Psoas muscle (tissue), 8 donors: ENCODE results near the gene KIRREL2. TPM values are rescaled to one million over a fixed set of nuclear protein-coding genes. Genes with fewer than 3 reads are reported as not detected.
"Not testable (repeated sequence)": the region's sequence is repeated elsewhere in the genome, so short reads cannot be mapped to it uniquely, and the experiment has no call there.

Source experiments
- ATAC-seq, 4 donors: fragments of 200-7000 bp; cut with Tn5 transposase; one replicate each; pipeline ENCODE4 v1.9.1; 2020; ENCODE audit warnings: moderate library complexity in 3 of 4, mild to moderate bottlenecking in 2 of 4
- DNase-seq, 2 donors: peaks; one replicate each; pipeline ENCODE4 v3.0.0-alpha.2; 2020
- H3K27ac ChIP-seq: fragments of 200-600 bp; one replicate; pipeline ENCODE4 v1.8.0; 2022
- H3K27me3 ChIP-seq, 3 donors: fragments of 200-600 bp in 1 of 3; one replicate each; pipeline versions ENCODE4 v1.6.1 to v1.8.0; 2013 to 2022; ENCODE audit warnings: low read length in 2 of 3, mild to moderate bottlenecking in 2 of 3, moderate library complexity in 1 of 3; ENCODE audit not compliant: insufficient read depth in 3 of 3
- H3K36me3 ChIP-seq, 2 donors: fragments of 200-600 bp in 1 of 2; one replicate each; pipeline versions ENCODE4 v1.6.1 to v1.8.0; 2013 to 2022; ENCODE audit warnings: low read depth in 1 of 2, mild to moderate bottlenecking in 1 of 2, moderate library complexity in 1 of 2; ENCODE audit not compliant: insufficient read depth in 1 of 2
- H3K4me1 ChIP-seq: fragments of 200-600 bp; one replicate; pipeline ENCODE4 v1.8.0; 2022
- H3K4me3 ChIP-seq: fragments of 200-600 bp; one replicate; pipeline ENCODE4 v1.8.0; 2022; ENCODE audit warnings: mild to moderate bottlenecking
- H3K9me3 ChIP-seq: fragments of 200-600 bp; one replicate; pipeline ENCODE4 v1.8.0; 2022
- CTCF ChIP-seq: fragments of 200-600 bp; IDR thresholded peaks from one replicate; pipeline ENCODE4 v1.8.0; 2022; ENCODE audit warnings: antibody characterized with exemption
- WGBS, 3 donors: extraction: QIAGEN DNeasy Blood & Tissue Kit; methylation state at CpG; one replicate each; pipeline versions ENCODE4 v1.1.6 to v1.1.7; 2013; 5-methylcytosine and 5-hydroxymethylcytosine counted together
- intact Hi-C, 2 donors: fragments of 100-400 bp; cut with DNase I; formaldehyde crosslinking; loops; one replicate each; pipeline versions ENCODE4 v1.11.0 to v1.14.2; 2022
- polyA plus RNA-seq, 3 donors: library from polyadenylated mRNA; stranded (reverse); fragments of 200-250 nt; gene quantifications; one replicate each; pipeline ENCODE4 v1.2.3, GENCODE V29; 2013
- total RNA-seq, 4 donors: library from RNA; stranded (reverse); fragmentation: NEBNext Ultra II Directional in 2 of 4; extraction: Animal tissue kit (Norgen Biotek cat#: 25700) in 2 of 4; gene quantifications; one replicate each; pipeline versions ENCODE4 v1.2.1 to v1.2.4, GENCODE V29; 2021 to 2023
- donor health status: healthy with polysubstance abuse.
- donor health status: DM: no; HTN: no; CAD: no; lungs with moderate emphysema.
- donor health status: Bipolar disorder and iron deficiency.
- donor health status: healthy.
- donor health status: DM: yes; HTN: yes; CAD: no.
- donor health status: DM: no; HTN: no; CAD: no.
- donor health status: DM: no; HTN: no; CAD: no.
- donor health status: DM: yes; HTN: yes; CAD: no.

KIRREL2 gene
- total and polyA plus RNA-seq, 7 donors, result not detected

GRCh38 chr19:35833972-35834371, 22.7 kb upstream of the KIRREL2 start:
- intact Hi-C loops, result no loop called here
- no peak for TF ChIP-seq CTCF
- WGBS, 3 donors, result 43 to 45% (median 45%) methylated on average over 7 of the region's 7 CpGs
- no peak for DNase-seq
- peaks cover 8% of the 10 kb centered on the region for H3K9me3 ChIP-seq
- H3K36me3 ChIP-seq, result no peaks in the 10 kb centered on the region
- H3K4me1 ChIP-seq, result no peaks in the 10 kb centered on the region
- peaks cover 0 to 17% (median 5%) of the 10 kb centered on the region in 3 donors for H3K27me3 ChIP-seq
- no peak overlapping the region for H3K27ac ChIP-seq
- no peak overlapping the region for H3K4me3 ChIP-seq
- no peak for ATAC-seq

- intact Hi-C loops, H3K27me3 ChIP-seq, ATAC-seq, H3K27ac ChIP-seq, H3K4me3 ChIP-seq, H3K4me1 ChIP-seq, H3K36me3 ChIP-seq, DNase-seq: not testable (repeated sequence)
- peaks cover 14% of the 10 kb centered on the region for H3K9me3 ChIP-seq
- WGBS, 3 donors, result 42 to 49% (median 47%) methylated on average over 11 of the region's 11 CpGs
Measured at GRCh38 chr19:35836096-35836495, 20.6 kb upstream of the KIRREL2 start.

GRCh38 chr19:35841961-35842595, 14.6 kb upstream of the KIRREL2 start:
- Histone ChIP-seq H3K27ac (no peak overlapping the region), H3K4me3 (no peak overlapping the region), H3K9me3 (peaks cover 14% of the 10 kb centered on the region), H3K4me1 (no peaks in the 10 kb centered on the region), H3K27me3 (peaks cover 0 to 57% (median 18%) of the 10 kb centered on the region in 3 donors), H3K36me3 (no peaks in the 10 kb centered on the region)
- ATAC-seq (no peak), DNase-seq (no peak)
- WGBS, 3 donors, result 74 to 84% (median 78%) methylated on average over 13 of the region's 13 CpGs
- intact Hi-C loops, result no loop called here
- no peak for TF ChIP-seq CTCF

GRCh38 chr19:35842666-35843272, 13.9 kb upstream of the KIRREL2 start:
- DNase-seq (no peak), ATAC-seq (no peak)
- intact Hi-C loops, result no loop called here
- Histone ChIP-seq H3K4me3 (no peak overlapping the region), H3K27me3 (peaks cover 0 to 62% (median 18%) of the 10 kb centered on the region in 3 donors), H3K9me3 (peaks cover 14% of the 10 kb centered on the region), H3K27ac (no peak overlapping the region), H3K4me1 (no peaks in the 10 kb centered on the region), H3K36me3 (no peaks in the 10 kb centered on the region)
- TF ChIP-seq CTCF, result no peak
- WGBS, 3 donors, result 84 to 86% (median 84%) methylated on average over 4 of the region's 4 CpGs

GRCh38 chr19:35843676-35844481, 12.8 kb upstream of the KIRREL2 start:
- Histone ChIP-seq H3K36me3 (no peaks in the 10 kb centered on the region), H3K27ac (no peak overlapping the region), H3K4me1 (no peaks in the 10 kb centered on the region), H3K27me3 (peaks cover 0 to 73% (median 21%) of the 10 kb centered on the region in 3 donors), H3K9me3 (peaks cover 7% of the 10 kb centered on the region), H3K4me3 (no peak overlapping the region)
- DNase-seq (no peak), ATAC-seq (no peak)
- TF ChIP-seq CTCF, result no peak
- intact Hi-C loops, result no loop called here
- WGBS, 3 donors, result 7% methylated on average over 37 to 42 of the region's 42 CpGs
